SK-N-SH (cell line): ENCODE measurements around the gene NXNL1. TPM values are rescaled to one million over a fixed set of nuclear protein-coding genes. Genes with fewer than 3 reads are reported as not detected.

Experiments used
- CTCF ChIA-PET: fragments of 300-600, 350-600 bp; formaldehyde crosslinking; extraction: SDS; loops from one replicate; lab custom pipeline; 2021; lab: Yijun Ruan, JAX
- POLR2A ChIA-PET: fragments of 350-600 bp; sonication (Branson Sonifier 250); formaldehyde crosslinking; extraction: SDS; loops from one replicate; lab custom pipeline; 2020; ENCODE audit warnings: antibody characterized with exemption, inconsistent platforms; lab: Yijun Ruan, JAX
- DNase-seq: peaks from one replicate; pipeline ENCODE4 v3.0.0; 2012
- H2AFZ ChIP-seq: fragments of 200-600 bp; sonication (generic); 2 replicates; pipeline ENCODE4 v1.8.1; 2016; ENCODE audit warnings: antibody characterized with exemption, mild to moderate bottlenecking, low read depth
- H3F3A ChIP-seq: fragments of 200-600 bp; sonication (generic); replicated peaks from 2 replicates; pipeline ENCODE3; 2016; ENCODE audit warnings: antibody characterized with exemption, mild to moderate bottlenecking; ENCODE audit not compliant: insufficient read depth
- H3K27ac ChIP-seq, 2 experiments: fragments of 200-500 bp in 1 of 2; fragments of 200-600 bp in 1 of 2; sonication (Bioruptor generic) in 1 of 2; sonication (generic), shearing (Covaris generic) in 1 of 2; 2 replicates each; pipeline versions ENCODE4 v1.5.1 to v1.6.1; 2014 to 2016; ENCODE audit warnings: low read depth in 2 of 2, inconsistent platforms in 1 of 2, low read length in 1 of 2, mild to moderate bottlenecking in 1 of 2, mixed read lengths in 1 of 2
- H3K27me3 ChIP-seq: fragments of 200-600 bp; sonication (generic), shearing (Covaris generic); 2 replicates; pipeline ENCODE4 v1.6.1; 2016; ENCODE audit warnings: mixed run types; ENCODE audit not compliant: insufficient read depth
- H3K36me3 ChIP-seq, 2 experiments: fragments of 200-500 bp in 1 of 2; fragments of 200-600 bp in 1 of 2; sonication (Bioruptor generic) in 1 of 2; sonication (generic) in 1 of 2; replicated peaks in 1 of 2; 2 replicates each; pipeline versions ENCODE3 to v1.5.1; 2014 to 2016; ENCODE audit warnings: low read length in 1 of 2, mild to moderate bottlenecking in 1 of 2; ENCODE audit not compliant: insufficient read depth in 2 of 2, control insufficient read depth in 1 of 2
- H3K4me1 ChIP-seq, 2 experiments: fragments of 200-500 bp in 1 of 2; fragments of 200-600 bp in 1 of 2; sonication (Bioruptor generic) in 1 of 2; sonication (generic), shearing (Covaris generic) in 1 of 2; 2 replicates each; pipeline versions ENCODE4 v1.5.1 to v1.6.1; 2014 to 2016; ENCODE audit warnings: low read depth in 1 of 2, low read length in 1 of 2, mixed run types in 1 of 2; ENCODE audit not compliant: insufficient read depth in 2 of 2, control insufficient read depth in 1 of 2
- H3K4me2 ChIP-seq: fragments of 200-600 bp; sonication (generic), shearing (Covaris generic); 2 replicates; pipeline ENCODE4 v1.6.1; 2017; ENCODE audit warnings: mixed run types
- H3K4me3 ChIP-seq, 2 experiments: fragments of 200-500 bp in 1 of 2; fragments of 200-600 bp in 1 of 2; sonication (Bioruptor generic) in 1 of 2; sonication (generic), shearing (Covaris generic) in 1 of 2; 2 replicates each; pipeline versions ENCODE4 v1.5.1 to v1.8.1; 2014 to 2016; ENCODE audit warnings: low read depth in 2 of 2, inconsistent platforms in 1 of 2, low read length in 1 of 2, mild to moderate bottlenecking in 1 of 2, mixed read lengths in 1 of 2, moderate library complexity in 1 of 2
- H3K79me2 ChIP-seq: fragments of 200-600 bp; sonication (generic); 2 replicates; pipeline ENCODE4 v1.8.1; 2017; ENCODE audit warnings: mild to moderate bottlenecking; ENCODE audit not compliant: insufficient read depth
- H3K9ac ChIP-seq: fragments of 200-600 bp; sonication (generic); 2 replicates; pipeline ENCODE4 v1.6.1; 2017; ENCODE audit warnings: mixed run types
- H3K9me2 ChIP-seq: fragments of 200-600 bp; sonication (generic); 2 replicates; pipeline ENCODE4 v1.6.1; 2017; ENCODE audit warnings: mixed run types
- H3K9me3 ChIP-seq: fragments of 200-600 bp; sonication (generic); 2 replicates; pipeline ENCODE4 v1.6.1; 2017; ENCODE audit warnings: mixed run types, mild to moderate bottlenecking, moderate library complexity
- H4K20me1 ChIP-seq: fragments of 200-600 bp; sonication (generic); 2 replicates; pipeline ENCODE4 v1.6.1; 2017; ENCODE audit warnings: mild to moderate bottlenecking, mixed run types; ENCODE audit not compliant: insufficient read depth
- CHD2 ChIP-seq: fragments of 150-350 bp; IDR thresholded peaks from 2 replicates; pipeline ENCODE4 v1.6.1; 2018; ENCODE audit warnings: low read length; ENCODE audit not compliant: partially characterized antibody
- EP300 ChIP-seq, 2 experiments: IDR thresholded peaks; 2 replicates each; pipeline versions ENCODE4 v1.4.0 to v1.6.1; 2012; ENCODE audit warnings: borderline replicate concordance in 1 of 2, low read depth in 1 of 2, low read length in 1 of 2
- EZH2phosphoT487 ChIP-seq: fragments of 200-600 bp; sonication (generic); IDR thresholded peaks from 2 replicates; pipeline ENCODE4 v1.6.1; 2017; ENCODE audit warnings: low read depth, mixed run types, mild to moderate bottlenecking, antibody characterized with exemption, moderate library complexity, borderline replicate concordance
- GABPA ChIP-seq: IDR thresholded peaks from 2 replicates; pipeline ENCODE4 v1.4.0; 2012; ENCODE audit warnings: low read depth, mild to moderate bottlenecking
- GATA2 ChIP-seq: sonication (generic); formaldehyde crosslinking; IDR thresholded peaks from 2 replicates; pipeline ENCODE4 v1.5.0; 2020; ENCODE audit warnings: mild to moderate bottlenecking, missing genetic modification reagents
- IRF3 ChIP-seq: fragments of 150-350 bp; IDR thresholded peaks from 2 replicates; pipeline ENCODE4 v1.6.1; 2016; ENCODE audit warnings: mild to moderate bottlenecking, low read depth, low read length
- MAX ChIP-seq: IDR thresholded peaks from 2 replicates; pipeline ENCODE4 v1.4.0; 2012; ENCODE audit warnings: low read depth
- NRF1 ChIP-seq: IDR thresholded peaks from 2 replicates; pipeline ENCODE4 v1.6.1; 2012; ENCODE audit warnings: low read depth, mild to moderate bottlenecking, low read length
- PBX3 ChIP-seq: IDR thresholded peaks from 2 replicates; pipeline ENCODE4; 2012
- RCOR1 ChIP-seq: fragments of 150-350 bp; IDR thresholded peaks from 2 replicates; pipeline ENCODE4 v1.6.1; 2017; ENCODE audit warnings: antibody characterized with exemption, low read length
- RFX5 ChIP-seq: IDR thresholded peaks from 2 replicates; pipeline ENCODE4 v1.6.1; 2012; ENCODE audit warnings: mild to moderate bottlenecking, improper control_type of control experiment, low read length
- RXRA ChIP-seq: IDR thresholded peaks from 2 replicates; pipeline ENCODE4 v1.4.0; 2012; ENCODE audit warnings: low read depth, mild to moderate bottlenecking, borderline replicate concordance
- SIN3A ChIP-seq: IDR thresholded peaks from 2 replicates; pipeline ENCODE4 v1.6.1; 2012; ENCODE audit warnings: low read depth, mild to moderate bottlenecking, low read length, moderate library complexity, borderline replicate concordance
- SMC3 ChIP-seq: IDR thresholded peaks from 2 replicates; pipeline ENCODE4 v1.6.1; 2012; ENCODE audit warnings: low read depth, low read length, improper control_type of control experiment
- TCF12 ChIP-seq: IDR thresholded peaks from 2 replicates; pipeline ENCODE4 v1.4.0; 2012
- ZBTB33 ChIP-seq: IDR thresholded peaks from 2 replicates; pipeline ENCODE4 v1.4.0; 2012; ENCODE audit warnings: low read depth, borderline replicate concordance
- WGBS: methylation state at CpG from one replicate; pipeline ENCODE4 v1.1.6; 2017; ENCODE audit warnings: low lambda C conversion rate; 5-methylcytosine and 5-hydroxymethylcytosine counted together
- polyA plus RNA-seq, 3 experiments: library from polyadenylated mRNA; depleted of rRNA; stranded (reverse); fragments of >200 nt; gene quantifications; 2 replicates each; pipeline ENCODE4 v1.2.3, GENCODE V29; 2012

Gene NXNL1
- polyA plus RNA-seq, 1 of the 3 experiments (the other 2 are of a cell fraction): not detected

- Histone ChIP-seq H3K36me3 (peaks cover 0 to 7% of the 10 kb centered on the region in 2 experiments), H3F3A (peaks cover 18% of the 10 kb centered on the region), H4K20me1 (no peaks in the 10 kb centered on the region), H3K4me2 (no peak overlapping the region), H3K9ac (no peak overlapping the region), H3K4me3 (no peak overlapping the region), H3K4me1 (peaks cover 2 to 4% of the 10 kb centered on the region in 2 experiments; a peak in 3 of 4 replicates), H3K79me2 (peaks cover 61% of the 10 kb centered on the region), H2AFZ (no peak overlapping the region), H3K27me3 (no peaks in the 10 kb centered on the region), H3K27ac (no peak overlapping the region), H3K9me3 (no peaks in the 10 kb centered on the region), H3K9me2 (no peaks in the 10 kb centered on the region)
- WGBS: 89% methylated on average over 3 of the region's 9 CpGs
- TF ChIP-seq EP300 (IDR thresholded peaks at IDR 0.05; ENCODE audit: borderline replicate concordance in 1 of 2, low read depth in 1 of 2, low read length in 1 of 2) (no peak), RXRA (no peak), NRF1 (no peak), PBX3 (no peak), GATA2 (CRISPR knock-in tag) (no peak), SMC3 (no peak), EZH2phosphoT487 (no peak), SIN3A (no peak), RCOR1 (no peak)
- ChIA-PET CTCF (no interaction called here), POLR2A (no interaction called here)
- DNase-seq: no peak
Measured at GRCh38 chr19:17506745-17507144, 46.0 kb upstream of the NXNL1 start.

GRCh38 chr19:17505223-17505622 is 44.5 kb upstream of the NXNL1 start:
- H3K4me3 ChIP-seq: no peak overlapping the region
- H3K9me2 ChIP-seq: no peaks in the 10 kb centered on the region
- H2AFZ ChIP-seq: no peak overlapping the region
- ChIA-PET POLR2A (no interaction called here), CTCF (interaction anchor here (1.0 to 2.6 kb wide), 2 partner anchors 9 to 69 kb away, joined by 3 to 15 read pairs; no protein-coding TSS in a partner anchor)
- 76% methylated on average over 9 of the region's 10 CpGs for WGBS
- peaks cover 15% of the 10 kb centered on the region for H3F3A ChIP-seq
- H3K27ac ChIP-seq: no peak overlapping the region
- no peak overlapping the region for H3K4me2 ChIP-seq
- no peak for DNase-seq
- peaks cover 7 to 8% of the 10 kb centered on the region in 2 experiments for H3K36me3 ChIP-seq
- H3K79me2 ChIP-seq: peaks cover 52% of the 10 kb centered on the region
- no peaks in the 10 kb centered on the region for H3K27me3 ChIP-seq
- TF ChIP-seq TCF12 (no peak), EZH2phosphoT487 (no peak), GABPA (no peak), CHD2 (no peak), MAX (no peak), RFX5 (no peak), RXRA (no peak), NRF1 (no peak), ZBTB33 (no peak), IRF3 (no peak), RCOR1 (no peak)
- H3K9ac ChIP-seq: no peak overlapping the region
- H3K4me1 ChIP-seq: peaks cover under 1 to 4% of the 10 kb centered on the region in 2 experiments; a peak in 3 of 4 replicates
- H4K20me1 ChIP-seq: no peaks in the 10 kb centered on the region
- H3K9me3 ChIP-seq: no peaks in the 10 kb centered on the region
